PC-3 (cell line): ENCODE results near the gene RGS8.

Experiments used
- EZH2 ChIP-seq: fragments of 300-600 bp; sonication (generic); IDR thresholded peaks from one replicate; pipeline ENCODE4 v1.6.1; 2017; ENCODE audit warnings: antibody characterized with exemption, mild to moderate bottlenecking, low read length; ENCODE audit not compliant: unreplicated experiment
- TF ChIP-seq, protein P1 (sequence below): fragments of 300-600 bp; sonication (generic); conservative IDR thresholded peaks from 2 replicates; pipeline ENCODE4 v1.5.1; 2017; ENCODE audit warnings: antibody characterized with exemption, low read depth, mild to moderate bottlenecking, low read length

DNA sequence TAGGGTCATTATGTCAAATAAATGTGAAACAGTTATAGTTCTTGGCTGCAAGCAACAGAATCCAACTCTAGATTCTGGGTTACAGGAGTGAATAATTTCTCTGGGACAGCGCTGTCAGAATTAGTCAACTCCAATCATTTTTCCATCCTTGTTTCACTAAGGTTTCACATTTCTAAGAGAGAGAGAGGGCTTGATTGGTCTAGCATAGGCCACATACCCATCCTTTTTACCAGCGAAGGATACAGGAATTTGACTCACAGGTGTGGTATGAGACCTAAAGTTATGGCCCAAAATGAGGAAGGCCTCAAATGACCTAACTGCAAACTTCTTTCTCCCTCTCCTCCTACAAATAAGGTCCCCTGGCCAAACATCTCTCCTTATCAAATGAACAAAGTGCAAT lies 25.5 kb upstream of the RGS8 start:
- TF ChIP-seq, protein P1, sequence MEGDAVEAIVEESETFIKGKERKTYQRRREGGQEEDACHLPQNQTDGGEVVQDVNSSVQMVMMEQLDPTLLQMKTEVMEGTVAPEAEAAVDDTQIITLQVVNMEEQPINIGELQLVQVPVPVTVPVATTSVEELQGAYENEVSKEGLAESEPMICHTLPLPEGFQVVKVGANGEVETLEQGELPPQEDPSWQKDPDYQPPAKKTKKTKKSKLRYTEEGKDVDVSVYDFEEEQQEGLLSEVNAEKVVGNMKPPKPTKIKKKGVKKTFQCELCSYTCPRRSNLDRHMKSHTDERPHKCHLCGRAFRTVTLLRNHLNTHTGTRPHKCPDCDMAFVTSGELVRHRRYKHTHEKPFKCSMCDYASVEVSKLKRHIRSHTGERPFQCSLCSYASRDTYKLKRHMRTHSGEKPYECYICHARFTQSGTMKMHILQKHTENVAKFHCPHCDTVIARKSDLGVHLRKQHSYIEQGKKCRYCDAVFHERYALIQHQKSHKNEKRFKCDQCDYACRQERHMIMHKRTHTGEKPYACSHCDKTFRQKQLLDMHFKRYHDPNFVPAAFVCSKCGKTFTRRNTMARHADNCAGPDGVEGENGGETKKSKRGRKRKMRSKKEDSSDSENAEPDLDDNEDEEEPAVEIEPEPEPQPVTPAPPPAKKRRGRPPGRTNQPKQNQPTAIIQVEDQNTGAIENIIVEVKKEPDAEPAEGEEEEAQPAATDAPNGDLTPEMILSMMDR: no peak
- TF ChIP-seq EZH2: no peak
